Fibroblast of skin of left quadriceps (primary cell): Measurements from ENCODE around the gene TOP1.
"Not testable (repeated sequence)": the region's sequence is repeated elsewhere in the genome, so short reads cannot be mapped to it uniquely, and the experiment has no call there.

ENCODE experiments used
- DNase-seq, 2 experiments: peaks; one replicate each; pipeline ENCODE4 v3.0.0-alpha.2; 2013; ENCODE audit warnings: low read depth in 2 of 2

The TOP1 gene

DNA sequence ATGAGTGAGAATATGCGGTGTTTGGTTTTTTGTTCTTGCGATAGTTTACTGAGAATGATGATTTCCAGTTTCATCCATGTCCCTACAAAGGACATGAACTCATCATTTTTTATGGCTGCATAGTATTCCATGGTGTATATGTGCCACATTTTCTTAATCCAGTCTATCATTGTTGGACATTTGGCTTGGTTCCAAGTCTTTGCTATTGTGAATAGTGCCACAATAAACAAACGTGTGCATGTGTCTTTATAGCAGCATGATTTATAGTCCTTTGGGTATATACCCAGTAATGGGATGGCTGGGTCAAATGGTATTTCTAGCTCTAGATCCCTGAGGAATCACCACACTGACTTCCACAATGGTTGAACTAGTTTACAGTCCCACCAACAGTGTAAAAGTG lies 99.7 kb downstream of the TOP1 start:
- DNase-seq = not testable (repeated sequence)

GRCh38 chr20:41131594-41132387 lies 103.2 kb downstream of the TOP1 start:
- no peak for DNase-seq

DNA sequence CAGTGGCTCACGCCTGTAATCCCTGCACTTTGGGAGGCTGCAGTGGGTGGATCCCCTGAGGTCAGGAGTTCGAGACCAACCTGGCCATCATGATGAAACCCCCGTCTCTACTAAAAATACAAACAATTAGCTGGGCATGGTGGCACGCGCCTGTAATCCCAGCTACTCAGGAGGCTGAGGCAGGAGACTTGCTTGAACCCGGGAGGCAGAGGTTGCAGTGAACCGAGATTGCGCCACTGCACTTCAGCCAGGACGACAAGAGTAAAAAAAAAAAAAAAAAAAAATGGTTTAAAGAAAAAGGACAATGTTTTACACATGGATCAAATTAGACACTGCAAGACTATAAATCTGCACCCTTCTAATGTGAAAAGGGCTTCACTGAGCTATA lies 103.8 kb downstream of the TOP1 start:
- DNase-seq = not testable (repeated sequence)

- DNase-seq = no peak
These were observed 105.2 kb downstream of the TOP1 start for GRCh38 chr20:41133709-41134361.

- no peak for DNase-seq
These were observed 106.0 kb downstream of the TOP1 start for GRCh38 chr20:41134362-41135186.

DNA sequence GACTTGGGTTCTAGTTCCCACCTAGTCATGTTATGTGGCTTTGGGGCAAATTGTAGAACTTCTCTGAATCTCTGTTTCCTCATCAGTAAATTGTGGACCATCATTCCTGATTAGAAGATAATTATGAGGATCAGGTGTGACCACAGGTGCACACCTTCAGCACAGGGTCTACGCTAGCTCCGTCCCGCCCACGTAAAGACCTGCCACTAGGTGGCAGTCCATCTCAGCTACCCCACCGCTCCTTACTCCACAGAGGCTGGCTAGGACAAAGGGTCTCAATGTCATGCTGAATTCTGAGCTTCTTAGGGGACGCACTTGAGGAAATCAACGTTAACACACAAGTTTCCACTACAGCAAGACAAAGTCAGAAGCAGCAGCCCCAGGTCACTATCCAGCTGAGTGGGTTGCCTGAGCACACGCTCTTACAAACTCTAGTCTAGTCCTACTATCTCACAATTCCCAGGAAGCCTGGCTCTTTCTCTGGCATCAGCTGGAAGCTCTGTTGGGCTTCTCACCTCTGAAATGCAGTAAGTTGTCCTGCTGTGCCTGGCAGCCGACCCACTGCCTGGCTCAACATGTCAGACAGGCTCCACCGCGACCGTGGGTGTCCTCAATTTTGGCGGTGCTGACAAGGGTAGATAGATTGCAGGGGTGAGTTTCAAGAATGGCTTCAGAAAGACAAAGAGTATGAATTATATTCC lies 106.7 kb downstream of the TOP1 start:
- no peak for DNase-seq

GRCh38 chr20:41135888-41136679 lies 107.5 kb downstream of the TOP1 start:
- no peak for DNase-seq

GRCh38 chr20:41136680-41137613 lies 108.3 kb downstream of the TOP1 start, which contains the start of gene PLCG1:
Gene PLCG1 (plus strand): TSS chr20:41137543. CDS start chr20:41137642, 99 bp downstream.
- peak; percentile 63 to 69 for DNase-seq

GRCh38 chr20:41137614-41138474 lies 109.2 kb downstream of the TOP1 start:
- DNase-seq = peak; percentile 40 to 53

GRCh38 chr20:41138475-41139226 lies 110.0 kb downstream of the TOP1 start:
- no peak for DNase-seq

DNA sequence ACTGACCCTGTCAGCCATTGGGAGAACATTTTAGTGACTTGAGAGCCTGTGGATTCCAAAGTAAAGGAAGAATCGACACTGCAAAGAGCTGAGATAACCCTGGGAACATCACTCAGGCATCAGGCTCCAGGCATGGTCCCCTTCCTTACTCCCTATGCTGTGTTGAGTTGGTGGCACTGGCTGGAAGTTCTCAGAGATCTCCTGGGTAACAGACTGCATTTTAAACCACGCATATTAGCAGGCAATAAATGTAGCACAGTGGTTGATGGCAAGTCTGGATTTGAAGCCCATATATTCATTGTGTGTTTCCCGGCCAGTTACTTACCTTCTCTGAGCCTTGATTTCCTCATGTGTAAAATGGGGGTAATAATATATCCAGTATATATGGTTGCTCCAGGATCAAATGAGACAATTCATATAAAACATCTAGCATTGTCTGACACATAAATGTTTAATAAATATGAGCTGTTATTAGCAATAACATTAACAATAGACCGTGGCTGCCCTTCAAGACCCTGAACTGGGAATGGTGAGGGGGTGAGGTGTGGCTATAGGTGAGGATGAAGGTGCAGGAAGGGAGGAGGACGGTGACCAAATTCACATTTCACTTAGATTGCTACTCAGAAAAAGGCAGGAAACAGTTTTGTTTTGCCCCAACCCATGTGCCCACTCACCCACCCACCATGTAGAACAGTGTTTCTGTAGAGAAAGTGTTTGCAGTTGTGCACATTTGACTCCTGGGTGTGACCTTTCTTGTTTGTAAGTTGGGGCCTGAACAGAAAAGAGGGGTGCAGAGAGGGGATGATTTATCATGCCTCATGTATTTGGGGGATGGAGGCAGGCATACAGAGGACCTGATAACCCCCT lies 110.8 kb downstream of the TOP1 start:
- no peak for DNase-seq

DNA sequence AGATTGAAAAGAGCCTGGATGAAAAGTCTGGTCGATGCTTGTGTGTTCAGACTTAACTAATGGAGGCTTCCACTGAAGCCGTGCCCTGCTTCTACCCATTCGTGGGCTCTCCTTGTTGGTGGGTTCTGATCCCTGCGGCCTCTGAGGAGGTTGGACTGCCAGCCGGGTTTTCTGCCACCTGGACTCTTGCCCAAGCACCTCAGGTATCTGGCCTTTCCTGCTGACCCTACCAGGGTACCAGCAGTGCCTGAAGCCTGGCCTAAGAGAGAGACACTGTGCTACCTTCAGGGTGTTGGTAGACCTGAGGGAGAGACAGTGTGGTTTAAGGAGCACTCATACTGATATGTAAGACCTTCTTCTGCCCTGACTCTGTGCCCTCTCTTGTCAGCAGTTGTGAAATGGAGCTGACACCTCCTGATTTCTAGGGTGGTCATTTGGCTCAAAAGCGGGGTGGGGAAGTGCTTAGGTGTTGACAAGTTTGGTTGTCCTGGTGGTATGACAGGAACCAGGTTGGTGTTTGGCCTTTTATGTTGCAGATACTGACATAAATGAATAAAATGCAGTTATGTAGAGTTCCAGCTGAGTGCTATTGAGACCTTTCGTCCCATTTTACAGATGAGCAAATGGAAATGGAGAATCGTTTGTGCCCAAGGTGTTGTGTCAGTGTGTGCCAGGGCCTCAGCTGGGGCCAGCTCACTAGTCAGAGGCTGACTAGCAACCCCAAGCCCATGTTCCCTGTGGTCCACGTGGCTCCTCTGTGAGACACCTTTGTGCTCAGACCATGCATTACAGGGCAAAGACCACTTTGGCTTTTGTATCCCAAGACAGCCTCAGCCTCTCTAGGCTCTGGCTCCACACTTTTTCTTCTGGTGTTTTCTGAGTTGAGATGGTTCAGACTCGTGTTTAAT lies 111.9 kb downstream of the TOP1 start:
- no peak for DNase-seq

GRCh38 chr20:41141153-41141815 lies 112.7 kb downstream of the TOP1 start:
- no peak for DNase-seq

- DNase-seq = no peak
These were observed 113.6 kb downstream of the TOP1 start for GRCh38 chr20:41142245-41142644.

DNA sequence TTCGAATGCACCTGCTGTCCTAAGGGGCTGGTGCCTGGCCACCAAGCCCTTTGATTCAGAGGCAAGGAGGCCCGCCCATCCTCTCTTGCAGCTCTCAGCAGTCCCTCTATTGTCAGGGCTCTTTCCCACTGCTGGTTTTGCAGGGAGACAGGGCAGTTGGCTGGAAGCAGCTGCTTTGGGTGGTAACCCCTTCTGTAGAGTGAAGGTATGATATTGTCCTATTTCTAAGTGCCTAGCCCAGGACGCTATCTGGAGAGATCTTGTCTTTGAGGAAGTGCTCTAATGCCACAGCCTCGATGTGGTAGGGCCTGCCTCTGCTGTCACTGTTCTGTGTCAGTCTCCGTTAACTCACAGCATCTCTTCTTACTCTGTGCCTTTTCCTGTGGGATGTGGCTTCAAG lies 114.3 kb downstream of the TOP1 start:
- no peak for DNase-seq
